Liver (tissue), 9 donors: ENCODE results near the gene GSE1. TPM values are rescaled to one million over a fixed set of nuclear protein-coding genes. Genes with fewer than 3 reads are reported as not detected.

Experiments used
- DNase-seq: peaks from one replicate; pipeline ENCODE4 v3.0.0-alpha.2; 2017; ENCODE audit warnings: low spot score
- H3K27ac ChIP-seq, 2 donors: one replicate each; pipeline ENCODE4 v1.7.0; 2013; ENCODE audit warnings: inconsistent platforms in 2 of 2, low read length in 2 of 2, control low read depth in 1 of 2, low read depth in 1 of 2, mild to moderate bottlenecking in 1 of 2
- H3K27me3 ChIP-seq, 4 donors: one replicate each; pipeline versions ENCODE4 v1.6.1 to v1.7.0; 2013; ENCODE audit warnings: low read length in 3 of 4, inconsistent platforms in 1 of 4, mild to moderate bottlenecking in 1 of 4, moderate library complexity in 1 of 4; ENCODE audit not compliant: control insufficient read depth in 4 of 4, insufficient read depth in 4 of 4
- H3K36me3 ChIP-seq, 4 donors: one replicate each; pipeline versions ENCODE4 v1.6.1 to v1.7.0; 2013; ENCODE audit warnings: low read length in 3 of 4, mild to moderate bottlenecking in 3 of 4, low read depth in 1 of 4, moderate library complexity in 1 of 4; ENCODE audit not compliant: control insufficient read depth in 4 of 4, insufficient read depth in 3 of 4
- H3K4me1 ChIP-seq, 4 donors: one replicate each; pipeline versions ENCODE4 v1.6.1 to v1.7.0; 2013; ENCODE audit warnings: low read length in 3 of 4, mild to moderate bottlenecking in 3 of 4, moderate library complexity in 1 of 4; ENCODE audit not compliant: control insufficient read depth in 4 of 4, insufficient read depth in 4 of 4
- H3K4me3 ChIP-seq, 3 donors: one replicate each; pipeline versions ENCODE4 v1.6.1 to v1.7.0; 2013; ENCODE audit warnings: low read length in 3 of 3, control low read depth in 1 of 3, low read depth in 1 of 3, mild to moderate bottlenecking in 1 of 3
- H3K9ac ChIP-seq, 2 donors: one replicate each; pipeline ENCODE4 v1.7.0; 2013; ENCODE audit warnings: low read length in 2 of 2, mild to moderate bottlenecking in 2 of 2, moderate library complexity in 2 of 2, control low read depth in 1 of 2, low read depth in 1 of 2
- H3K9me3 ChIP-seq, 4 donors: one replicate each; pipeline versions ENCODE4 v1.6.1 to v1.7.0; 2013; ENCODE audit warnings: low read length in 3 of 4; ENCODE audit not compliant: control insufficient read depth in 4 of 4
- FOXA1 ChIP-seq: IDR thresholded peaks from 2 replicates; pipeline ENCODE4 v1.6.1; 2016; ENCODE audit warnings: antibody characterized with exemption
- FOXA2 ChIP-seq: IDR thresholded peaks from 2 replicates; pipeline ENCODE4 v1.6.1; 2016; ENCODE audit warnings: antibody characterized with exemption
- GABPA ChIP-seq, 2 donors: IDR thresholded peaks in 1 of 2; conservative IDR thresholded peaks in 1 of 2; 2 replicates each; pipeline ENCODE4 v1.6.1; 2016; ENCODE audit warnings: antibody characterized with exemption in 2 of 2, mild to moderate bottlenecking in 1 of 2, moderate library complexity in 1 of 2
- HNF4A ChIP-seq, 2 donors: conservative IDR thresholded peaks; 2 replicates each; pipeline ENCODE4 v1.6.1; 2016; ENCODE audit warnings: antibody characterized with exemption in 2 of 2, mild to moderate bottlenecking in 2 of 2
- HNF4G ChIP-seq: IDR thresholded peaks from 2 replicates; pipeline ENCODE4 v1.6.1; 2016; ENCODE audit warnings: antibody characterized with exemption
- JUND ChIP-seq, 2 donors: IDR thresholded peaks; 2 replicates each; pipeline ENCODE4 v1.6.1; 2016; ENCODE audit warnings: antibody characterized with exemption in 2 of 2
- MAX ChIP-seq: IDR thresholded peaks from 2 replicates; pipeline ENCODE4 v1.6.1; 2016; ENCODE audit warnings: antibody characterized with exemption
- NR2F2 ChIP-seq: IDR thresholded peaks from 2 replicates; pipeline ENCODE4 v1.6.1; 2016; ENCODE audit warnings: antibody characterized with exemption
- RAD21 ChIP-seq, 2 donors: IDR thresholded peaks; 2 replicates each; pipeline ENCODE4 v1.6.1; 2016; ENCODE audit warnings: antibody characterized with exemption in 2 of 2, mild to moderate bottlenecking in 2 of 2
- REST ChIP-seq: IDR thresholded peaks from 2 replicates; pipeline ENCODE4 v1.6.1; 2016; ENCODE audit warnings: antibody characterized with exemption, mild to moderate bottlenecking
- RXRA ChIP-seq, 2 donors: IDR thresholded peaks; 2 replicates each; pipeline ENCODE4 v1.6.1; 2017 to 2018; ENCODE audit warnings: antibody characterized with exemption in 2 of 2, mild to moderate bottlenecking in 1 of 2
- SP1 ChIP-seq: IDR thresholded peaks from 2 replicates; pipeline ENCODE4 v1.6.1; 2018; ENCODE audit warnings: antibody characterized with exemption, mild to moderate bottlenecking
- TAF1 ChIP-seq: conservative IDR thresholded peaks from 2 replicates; pipeline ENCODE4 v1.6.1; 2016; ENCODE audit warnings: antibody characterized with exemption, mild to moderate bottlenecking
- YY1 ChIP-seq: IDR thresholded peaks from 2 replicates; pipeline ENCODE4 v1.6.1; 2016; ENCODE audit warnings: antibody characterized with exemption, mild to moderate bottlenecking
- ZBTB33 ChIP-seq: IDR thresholded peaks from 2 replicates; pipeline ENCODE4 v1.6.1; 2016; ENCODE audit warnings: antibody characterized with exemption
- WGBS: extraction: QIAGEN DNeasy Blood & Tissue Kit; methylation state at CpG from one replicate; pipeline ENCODE4 v1.1.7; 2013; 5-methylcytosine and 5-hydroxymethylcytosine counted together
- polyA plus RNA-seq, 2 donors: library from polyadenylated mRNA; stranded (reverse) in 1 of 2; unstranded in 1 of 2; fragments of 200-250 nt in 1 of 2; fragments of >200 nt in 1 of 2; fragmentation: Nextera tagmentation in 1 of 2; extraction: Ambion mirVana in 1 of 2; gene quantifications; one replicate each; pipeline versions ENCODE4 v1.2.1 to v1.2.3, GENCODE V29; 2013 to 2015
- total RNA-seq, 2 donors: library from RNA; depleted of rRNA; stranded (reverse); fragments of >200 nt; gene quantifications; one replicate each; pipeline ENCODE4 v1.2.3, GENCODE V29; 2014
- donor health status: healthy.
- donor health status: healthy.
- donor health status: healthy.
- donor health status: healthy.
- donor health status: healthy.

GSE1 gene
- total and polyA plus RNA-seq, 4 donors: 9.9 to 37.7 (median 25.2) TPM

- no peak overlapping the region for H3K27ac ChIP-seq
- no peaks in the 10 kb centered on the region for H3K27me3 ChIP-seq
- TF ChIP-seq ZBTB33 (no peak), NR2F2 (no peak), RXRA (IDR thresholded peaks at IDR 0.05) (no peak), JUND (IDR thresholded peaks at IDR 0.05) (no peak), HNF4G (no peak), HNF4A (conservative IDR thresholded peaks at IDR 0.05) (no peak), TAF1 (no peak), SP1 (no peak), MAX (no peak), YY1 (no peak), RAD21 (IDR thresholded peaks at IDR 0.05) (no peak), GABPA (IDR thresholded peaks at IDR 0.05 in 1 of 2, conservative IDR thresholded peaks at IDR 0.05 in 1 of 2) (no peak), FOXA1 (no peak), REST (no peak), FOXA2 (no peak)
- peaks cover 0 to 5% (median 0%) of the 10 kb centered on the region in 4 donors for H3K9me3 ChIP-seq
- H3K4me3 ChIP-seq: no peak overlapping the region
- no peaks in the 10 kb centered on the region for H3K36me3 ChIP-seq
- H3K9ac ChIP-seq: no peak overlapping the region
- no peak for DNase-seq
- WGBS: 96% methylated on average over 6 of the region's 6 CpGs
- no peaks in the 10 kb centered on the region for H3K4me1 ChIP-seq
Measured at GRCh38 chr16:85708338-85708737, 95.2 kb downstream of the GSE1 start.

GRCh38 chr16:85709766-85710585 lies 96.9 kb downstream of the GSE1 start:
- DNase-seq: no peak
- H3K36me3 ChIP-seq: no peaks in the 10 kb centered on the region

More at GRCh38 chr16:85709766-85710585, 96.9 kb downstream of the GSE1 start:
- TF ChIP-seq REST (no peak), HNF4G (no peak), FOXA1 (no peak), JUND (IDR thresholded peaks at IDR 0.05) (no peak), YY1 (no peak)
- Histone ChIP-seq H3K27ac (no peak overlapping the region), H3K27me3 (no peaks in the 10 kb centered on the region), H3K9me3 (peaks cover 0 to 5% (median 0%) of the 10 kb centered on the region in 4 donors), H3K9ac (no peak overlapping the region), H3K4me1 (no peaks in the 10 kb centered on the region), H3K4me3 (no peak overlapping the region)
- WGBS: 80% methylated on average over 53 of the region's 53 CpGs
